SK-N-SH (cell line): ENCODE measurements around the gene NEK7. TPM values are rescaled to one million over a fixed set of nuclear protein-coding genes. Genes with fewer than 3 reads are reported as not detected.

Experiments
- CTCF ChIA-PET: fragments of 300-600, 350-600 bp; formaldehyde crosslinking; extraction: SDS; loops from one replicate; lab custom pipeline; 2021; lab: Yijun Ruan, JAX
- POLR2A ChIA-PET: fragments of 350-600 bp; sonication (Branson Sonifier 250); formaldehyde crosslinking; extraction: SDS; loops from one replicate; lab custom pipeline; 2020; ENCODE audit warnings: antibody characterized with exemption, inconsistent platforms; lab: Yijun Ruan, JAX
- DNase-seq: peaks from one replicate; pipeline ENCODE4 v3.0.0; 2012
- H2AFZ ChIP-seq: fragments of 200-600 bp; sonication (generic); 2 replicates; pipeline ENCODE4 v1.8.1; 2016; ENCODE audit warnings: antibody characterized with exemption, mild to moderate bottlenecking, low read depth
- H3F3A ChIP-seq: fragments of 200-600 bp; sonication (generic); replicated peaks from 2 replicates; pipeline ENCODE3; 2016; ENCODE audit warnings: antibody characterized with exemption, mild to moderate bottlenecking; ENCODE audit not compliant: insufficient read depth
- H3K27ac ChIP-seq, 2 experiments: fragments of 200-500 bp in 1 of 2; fragments of 200-600 bp in 1 of 2; sonication (Bioruptor generic) in 1 of 2; sonication (generic), shearing (Covaris generic) in 1 of 2; 2 replicates each; pipeline versions ENCODE4 v1.5.1 to v1.6.1; 2014 to 2016; ENCODE audit warnings: low read depth in 2 of 2, inconsistent platforms in 1 of 2, low read length in 1 of 2, mild to moderate bottlenecking in 1 of 2, mixed read lengths in 1 of 2
- H3K27me3 ChIP-seq: fragments of 200-600 bp; sonication (generic), shearing (Covaris generic); 2 replicates; pipeline ENCODE4 v1.6.1; 2016; ENCODE audit warnings: mixed run types; ENCODE audit not compliant: insufficient read depth
- H3K36me3 ChIP-seq, 2 experiments: fragments of 200-500 bp in 1 of 2; fragments of 200-600 bp in 1 of 2; sonication (Bioruptor generic) in 1 of 2; sonication (generic) in 1 of 2; replicated peaks in 1 of 2; 2 replicates each; pipeline versions ENCODE3 to v1.5.1; 2014 to 2016; ENCODE audit warnings: low read length in 1 of 2, mild to moderate bottlenecking in 1 of 2; ENCODE audit not compliant: insufficient read depth in 2 of 2, control insufficient read depth in 1 of 2
- H3K4me1 ChIP-seq, 2 experiments: fragments of 200-500 bp in 1 of 2; fragments of 200-600 bp in 1 of 2; sonication (Bioruptor generic) in 1 of 2; sonication (generic), shearing (Covaris generic) in 1 of 2; 2 replicates each; pipeline versions ENCODE4 v1.5.1 to v1.6.1; 2014 to 2016; ENCODE audit warnings: low read depth in 1 of 2, low read length in 1 of 2, mixed run types in 1 of 2; ENCODE audit not compliant: insufficient read depth in 2 of 2, control insufficient read depth in 1 of 2
- H3K4me2 ChIP-seq: fragments of 200-600 bp; sonication (generic), shearing (Covaris generic); 2 replicates; pipeline ENCODE4 v1.6.1; 2017; ENCODE audit warnings: mixed run types
- H3K4me3 ChIP-seq, 2 experiments: fragments of 200-500 bp in 1 of 2; fragments of 200-600 bp in 1 of 2; sonication (Bioruptor generic) in 1 of 2; sonication (generic), shearing (Covaris generic) in 1 of 2; 2 replicates each; pipeline versions ENCODE4 v1.5.1 to v1.8.1; 2014 to 2016; ENCODE audit warnings: low read depth in 2 of 2, inconsistent platforms in 1 of 2, low read length in 1 of 2, mild to moderate bottlenecking in 1 of 2, mixed read lengths in 1 of 2, moderate library complexity in 1 of 2
- H3K79me2 ChIP-seq: fragments of 200-600 bp; sonication (generic); 2 replicates; pipeline ENCODE4 v1.8.1; 2017; ENCODE audit warnings: mild to moderate bottlenecking; ENCODE audit not compliant: insufficient read depth
- H3K9ac ChIP-seq: fragments of 200-600 bp; sonication (generic); 2 replicates; pipeline ENCODE4 v1.6.1; 2017; ENCODE audit warnings: mixed run types
- H3K9me2 ChIP-seq: fragments of 200-600 bp; sonication (generic); 2 replicates; pipeline ENCODE4 v1.6.1; 2017; ENCODE audit warnings: mixed run types
- H3K9me3 ChIP-seq: fragments of 200-600 bp; sonication (generic); 2 replicates; pipeline ENCODE4 v1.6.1; 2017; ENCODE audit warnings: mixed run types, mild to moderate bottlenecking, moderate library complexity
- H4K20me1 ChIP-seq: fragments of 200-600 bp; sonication (generic); 2 replicates; pipeline ENCODE4 v1.6.1; 2017; ENCODE audit warnings: mild to moderate bottlenecking, mixed run types; ENCODE audit not compliant: insufficient read depth
- ELF1 ChIP-seq: IDR thresholded peaks from 2 replicates; pipeline ENCODE4 v1.4.0; 2012
- EP300 ChIP-seq, 2 experiments: IDR thresholded peaks; 2 replicates each; pipeline versions ENCODE4 v1.4.0 to v1.6.1; 2012; ENCODE audit warnings: borderline replicate concordance in 1 of 2, low read depth in 1 of 2, low read length in 1 of 2
- FOSL2 ChIP-seq: IDR thresholded peaks from 2 replicates; pipeline ENCODE4 v1.4.0; 2012; ENCODE audit warnings: low read depth, mild to moderate bottlenecking, moderate library complexity, borderline replicate concordance
- FOXJ3 ChIP-seq: sonication (generic); formaldehyde crosslinking; IDR thresholded peaks from 2 replicates; pipeline ENCODE4 v1.5.1; 2020; ENCODE audit warnings: mild to moderate bottlenecking, missing genetic modification reagents
- FOXM1 ChIP-seq: IDR thresholded peaks from 2 replicates; pipeline ENCODE4 v1.4.0; 2012; ENCODE audit warnings: low read depth, mild to moderate bottlenecking
- JUND ChIP-seq: IDR thresholded peaks from 2 replicates; pipeline ENCODE4 v1.4.0; 2012
- NFIC ChIP-seq: IDR thresholded peaks from 2 replicates; pipeline ENCODE4 v1.4.0; 2012; ENCODE audit warnings: borderline replicate concordance
- NRF1 ChIP-seq: IDR thresholded peaks from 2 replicates; pipeline ENCODE4 v1.6.1; 2012; ENCODE audit warnings: low read depth, mild to moderate bottlenecking, low read length
- RCOR1 ChIP-seq: fragments of 150-350 bp; IDR thresholded peaks from 2 replicates; pipeline ENCODE4 v1.6.1; 2017; ENCODE audit warnings: antibody characterized with exemption, low read length
- RFX5 ChIP-seq: IDR thresholded peaks from 2 replicates; pipeline ENCODE4 v1.6.1; 2012; ENCODE audit warnings: mild to moderate bottlenecking, improper control_type of control experiment, low read length
- RXRA ChIP-seq: IDR thresholded peaks from 2 replicates; pipeline ENCODE4 v1.4.0; 2012; ENCODE audit warnings: low read depth, mild to moderate bottlenecking, borderline replicate concordance
- SIN3A ChIP-seq: IDR thresholded peaks from 2 replicates; pipeline ENCODE4 v1.6.1; 2012; ENCODE audit warnings: low read depth, mild to moderate bottlenecking, low read length, moderate library complexity, borderline replicate concordance
- TCF12 ChIP-seq: IDR thresholded peaks from 2 replicates; pipeline ENCODE4 v1.4.0; 2012
- YY1 ChIP-seq: IDR thresholded peaks from 2 replicates; pipeline ENCODE4 v1.4.0; 2012; ENCODE audit warnings: low read depth, mild to moderate bottlenecking
- WGBS: methylation state at CpG from one replicate; pipeline ENCODE4 v1.1.6; 2017; ENCODE audit warnings: low lambda C conversion rate; 5-methylcytosine and 5-hydroxymethylcytosine counted together
- polyA plus RNA-seq, 3 experiments: library from polyadenylated mRNA; depleted of rRNA; stranded (reverse); fragments of >200 nt; gene quantifications; 2 replicates each; pipeline ENCODE4 v1.2.3, GENCODE V29; 2012
- TF ChIP-seq, protein P1 (sequence below): IDR thresholded peaks from 2 replicates; pipeline ENCODE4; 2012
- TF ChIP-seq, protein P2 (sequence below): fragments of 200-600 bp; sonication (generic); IDR thresholded peaks from 2 replicates; pipeline ENCODE4 v1.6.1; 2017; ENCODE audit warnings: antibody characterized with exemption, mild to moderate bottlenecking, moderate library complexity
- TF ChIP-seq, protein P3 (sequence below): IDR thresholded peaks from 2 replicates; pipeline ENCODE4 v1.4.0; 2012; ENCODE audit warnings: low read depth, borderline replicate concordance
- TF ChIP-seq, protein P4 (sequence below): fragments of 150-350 bp; IDR thresholded peaks from 2 replicates; pipeline ENCODE4 v1.6.1; 2016; ENCODE audit warnings: mild to moderate bottlenecking, low read depth, low read length
- TF ChIP-seq, protein P5 (sequence below): IDR thresholded peaks from 2 replicates; pipeline ENCODE4 v1.4.0; 2012; ENCODE audit warnings: low read depth

Gene NEK7
- polyA plus RNA-seq, 1 of the 3 experiments (the other 2 are of a cell fraction) = 85.8 TPM

DNA sequence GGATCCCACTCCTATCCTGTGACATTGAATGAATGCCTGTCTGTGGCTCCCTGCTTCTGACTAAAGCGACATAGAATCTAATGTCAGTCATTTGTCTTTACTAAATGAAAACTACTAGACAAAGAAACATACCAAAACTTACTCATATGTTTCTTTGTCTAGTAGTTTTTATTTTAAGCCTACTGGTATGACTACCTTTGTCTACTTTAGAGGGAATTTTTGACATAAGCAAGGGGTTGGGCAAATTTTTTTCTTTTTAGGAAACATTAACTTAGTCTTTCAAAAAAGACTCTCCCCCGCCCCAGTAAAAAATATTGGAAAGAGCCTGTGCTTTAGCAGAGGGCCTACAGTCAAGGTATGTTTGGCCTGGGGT lies 4.9 kb downstream of the NEK7 start:
- Histone ChIP-seq H3K27me3 (no peaks in the 10 kb centered on the region), H3K4me2 (no peak overlapping the region), H3K4me3 (no peak overlapping the region; a peak in 1 of 4 replicates), H4K20me1 (peaks cover 71% of the 10 kb centered on the region), H2AFZ (no peak overlapping the region), H3K9me3 (no peaks in the 10 kb centered on the region), H3K9me2 (no peaks in the 10 kb centered on the region), H3K36me3 (peaks cover 2 to 26% of the 10 kb centered on the region in 2 experiments), H3K9ac (peak overlapping the region; percentile 88; the same call in 1 of the 2 replicates), H3K79me2 (peaks cover 100% of the 10 kb centered on the region), H3K4me1 (peaks cover 24 to 29% of the 10 kb centered on the region in 2 experiments; a peak in 3 of 4 replicates), H3K27ac (peak overlapping the region; percentile 81 to 97), H3F3A (peaks cover 35% of the 10 kb centered on the region)
- WGBS = 93% methylated on average over 2 of the region's 2 CpGs
- no peak for DNase-seq
- ChIA-PET POLR2A (no interaction called here), CTCF (interaction anchor here (1.0 kb wide), 1 partner anchor 265 kb away, joined by 3 read pairs; no protein-coding TSS in a partner anchor)
- TF ChIP-seq, protein P1, sequence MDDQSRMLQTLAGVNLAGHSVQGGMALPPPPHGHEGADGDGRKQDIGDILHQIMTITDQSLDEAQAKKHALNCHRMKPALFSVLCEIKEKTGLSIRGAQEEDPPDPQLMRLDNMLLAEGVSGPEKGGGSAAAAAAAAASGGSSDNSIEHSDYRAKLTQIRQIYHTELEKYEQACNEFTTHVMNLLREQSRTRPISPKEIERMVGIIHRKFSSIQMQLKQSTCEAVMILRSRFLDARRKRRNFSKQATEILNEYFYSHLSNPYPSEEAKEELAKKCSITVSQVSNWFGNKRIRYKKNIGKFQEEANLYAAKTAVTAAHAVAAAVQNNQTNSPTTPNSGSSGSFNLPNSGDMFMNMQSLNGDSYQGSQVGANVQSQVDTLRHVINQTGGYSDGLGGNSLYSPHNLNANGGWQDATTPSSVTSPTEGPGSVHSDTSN = no peak
- TF ChIP-seq TCF12 (no peak), ELF1 (no peak), RXRA (no peak), NRF1 (no peak), FOXJ3 (CRISPR knock-in tag) (no peak), EP300 (IDR thresholded peaks at IDR 0.05; ENCODE audit: borderline replicate concordance in 1 of 2, low read depth in 1 of 2, low read length in 1 of 2) (no peak), FOSL2 (no peak), YY1 (no peak), RFX5 (no peak), RCOR1 (no peak), NFIC (no peak), FOXM1 (no peak), SIN3A (no peak), JUND (no peak)
- TF ChIP-seq, protein P2, sequence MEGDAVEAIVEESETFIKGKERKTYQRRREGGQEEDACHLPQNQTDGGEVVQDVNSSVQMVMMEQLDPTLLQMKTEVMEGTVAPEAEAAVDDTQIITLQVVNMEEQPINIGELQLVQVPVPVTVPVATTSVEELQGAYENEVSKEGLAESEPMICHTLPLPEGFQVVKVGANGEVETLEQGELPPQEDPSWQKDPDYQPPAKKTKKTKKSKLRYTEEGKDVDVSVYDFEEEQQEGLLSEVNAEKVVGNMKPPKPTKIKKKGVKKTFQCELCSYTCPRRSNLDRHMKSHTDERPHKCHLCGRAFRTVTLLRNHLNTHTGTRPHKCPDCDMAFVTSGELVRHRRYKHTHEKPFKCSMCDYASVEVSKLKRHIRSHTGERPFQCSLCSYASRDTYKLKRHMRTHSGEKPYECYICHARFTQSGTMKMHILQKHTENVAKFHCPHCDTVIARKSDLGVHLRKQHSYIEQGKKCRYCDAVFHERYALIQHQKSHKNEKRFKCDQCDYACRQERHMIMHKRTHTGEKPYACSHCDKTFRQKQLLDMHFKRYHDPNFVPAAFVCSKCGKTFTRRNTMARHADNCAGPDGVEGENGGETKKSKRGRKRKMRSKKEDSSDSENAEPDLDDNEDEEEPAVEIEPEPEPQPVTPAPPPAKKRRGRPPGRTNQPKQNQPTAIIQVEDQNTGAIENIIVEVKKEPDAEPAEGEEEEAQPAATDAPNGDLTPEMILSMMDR = no peak
- TF ChIP-seq, protein P3, sequence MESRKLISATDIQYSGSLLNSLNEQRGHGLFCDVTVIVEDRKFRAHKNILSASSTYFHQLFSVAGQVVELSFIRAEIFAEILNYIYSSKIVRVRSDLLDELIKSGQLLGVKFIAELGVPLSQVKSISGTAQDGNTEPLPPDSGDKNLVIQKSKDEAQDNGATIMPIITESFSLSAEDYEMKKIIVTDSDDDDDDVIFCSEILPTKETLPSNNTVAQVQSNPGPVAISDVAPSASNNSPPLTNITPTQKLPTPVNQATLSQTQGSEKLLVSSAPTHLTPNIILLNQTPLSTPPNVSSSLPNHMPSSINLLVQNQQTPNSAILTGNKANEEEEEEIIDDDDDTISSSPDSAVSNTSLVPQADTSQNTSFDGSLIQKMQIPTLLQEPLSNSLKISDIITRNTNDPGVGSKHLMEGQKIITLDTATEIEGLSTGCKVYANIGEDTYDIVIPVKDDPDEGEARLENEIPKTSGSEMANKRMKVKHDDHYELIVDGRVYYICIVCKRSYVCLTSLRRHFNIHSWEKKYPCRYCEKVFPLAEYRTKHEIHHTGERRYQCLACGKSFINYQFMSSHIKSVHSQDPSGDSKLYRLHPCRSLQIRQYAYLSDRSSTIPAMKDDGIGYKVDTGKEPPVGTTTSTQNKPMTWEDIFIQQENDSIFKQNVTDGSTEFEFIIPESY = no peak
- TF ChIP-seq, protein P4, sequence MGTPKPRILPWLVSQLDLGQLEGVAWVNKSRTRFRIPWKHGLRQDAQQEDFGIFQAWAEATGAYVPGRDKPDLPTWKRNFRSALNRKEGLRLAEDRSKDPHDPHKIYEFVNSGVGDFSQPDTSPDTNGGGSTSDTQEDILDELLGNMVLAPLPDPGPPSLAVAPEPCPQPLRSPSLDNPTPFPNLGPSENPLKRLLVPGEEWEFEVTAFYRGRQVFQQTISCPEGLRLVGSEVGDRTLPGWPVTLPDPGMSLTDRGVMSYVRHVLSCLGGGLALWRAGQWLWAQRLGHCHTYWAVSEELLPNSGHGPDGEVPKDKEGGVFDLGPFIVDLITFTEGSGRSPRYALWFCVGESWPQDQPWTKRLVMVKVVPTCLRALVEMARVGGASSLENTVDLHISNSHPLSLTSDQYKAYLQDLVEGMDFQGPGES = no peak
- TF ChIP-seq, protein P5, sequence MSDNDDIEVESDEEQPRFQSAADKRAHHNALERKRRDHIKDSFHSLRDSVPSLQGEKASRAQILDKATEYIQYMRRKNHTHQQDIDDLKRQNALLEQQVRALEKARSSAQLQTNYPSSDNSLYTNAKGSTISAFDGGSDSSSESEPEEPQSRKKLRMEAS = no peak
